GM23338 (cell line): ENCODE measurements around the gene CHCHD6. TPM values are rescaled to one million over a fixed set of nuclear protein-coding genes. Genes with fewer than 3 reads are reported as not detected.

Source experiments
- ATAC-seq: fragments of 200-7000 bp; cut with Tn5 transposase; 3 replicates; pipeline ENCODE4 v1.9.1; 2020
- DNase-seq: peaks from one replicate; pipeline ENCODE4 v3.0.0-alpha.2; 2015; ENCODE audit warnings: low spot score
- H2AFZ ChIP-seq: fragments of 200-600 bp; sonication (generic); 2 replicates; pipeline ENCODE4 v1.8.0; 2016; ENCODE audit warnings: antibody characterized with exemption, mild to moderate bottlenecking, moderate library complexity
- H3F3A ChIP-seq: fragments of 200-600 bp; sonication (generic); replicated peaks from 2 replicates; pipeline ENCODE4 v1.8.0; 2017; ENCODE audit warnings: antibody characterized with exemption, mixed run types, low read depth
- H3K27ac ChIP-seq: fragments of 200-600 bp; sonication (generic); 2 replicates; pipeline ENCODE4 v1.6.1; 2016; ENCODE audit warnings: low read depth
- H3K27me3 ChIP-seq: fragments of 200-600 bp; sonication (generic); 2 replicates; pipeline ENCODE4 v1.8.0; 2016; ENCODE audit warnings: mild to moderate bottlenecking, mixed run types, moderate library complexity; ENCODE audit not compliant: insufficient read depth
- H3K36me3 ChIP-seq: fragments of 200-600 bp; sonication (generic); 2 replicates; pipeline ENCODE4 v1.8.0; 2016; ENCODE audit warnings: mild to moderate bottlenecking; ENCODE audit not compliant: insufficient read depth
- H3K4me1 ChIP-seq: fragments of 200-600 bp; sonication (generic); 2 replicates; pipeline ENCODE4 v1.8.0; 2016; ENCODE audit warnings: mild to moderate bottlenecking, moderate library complexity; ENCODE audit not compliant: insufficient read depth
- H3K4me2 ChIP-seq: fragments of 200-600 bp; sonication (generic); 2 replicates; pipeline ENCODE4 v1.7.1; 2017; ENCODE audit warnings: mixed run types
- H3K4me3 ChIP-seq: fragments of 200-600 bp; sonication (generic); 2 replicates; pipeline ENCODE4 v1.6.1; 2016; ENCODE audit warnings: mixed run types
- H3K79me2 ChIP-seq: fragments of 200-600 bp; sonication (generic); replicated peaks from 2 replicates; pipeline ENCODE4 v1.8.0; 2017; ENCODE audit warnings: mild to moderate bottlenecking; ENCODE audit not compliant: insufficient read depth
- H3K9me2 ChIP-seq: fragments of 200-600 bp; sonication (generic); 2 replicates; pipeline ENCODE4 v1.8.0; 2017; ENCODE audit not compliant: insufficient read depth
- H4K20me1 ChIP-seq: fragments of 200-600 bp; sonication (generic); replicated peaks from 2 replicates; pipeline ENCODE4 v1.8.0; 2017; ENCODE audit warnings: mild to moderate bottlenecking; ENCODE audit not compliant: insufficient read depth
- H3K27ac Mint-ChIP-seq: 2 replicates; pipeline ENCODE4 v1.8.0; 2020; ENCODE audit warnings: inconsistent platforms, mild to moderate bottlenecking, moderate library complexity, mixed read lengths
- H3K27me3 Mint-ChIP-seq: 3 replicates; pipeline ENCODE4 v1.8.0; 2022; ENCODE audit warnings: low read depth, mild to moderate bottlenecking, moderate library complexity, mixed read lengths, inconsistent platforms; ENCODE audit not compliant: insufficient read depth, poor library complexity
- H3K36me3 Mint-ChIP-seq: 3 replicates; pipeline ENCODE4 v1.8.0; 2021; ENCODE audit warnings: low read depth, mild to moderate bottlenecking, inconsistent platforms, moderate library complexity, mixed read lengths
- H3K4me1 Mint-ChIP-seq: 3 replicates; pipeline ENCODE4 v1.8.0; 2020; ENCODE audit warnings: mild to moderate bottlenecking, inconsistent platforms, mixed read lengths
- H3K4me3 Mint-ChIP-seq: 3 replicates; pipeline ENCODE4 v1.8.0; 2021; ENCODE audit warnings: moderate library complexity, mild to moderate bottlenecking, inconsistent platforms, mixed read lengths
- H3K9me3 Mint-ChIP-seq: 3 replicates; pipeline ENCODE4 v1.8.0; 2020; ENCODE audit warnings: moderate library complexity, mild to moderate bottlenecking, inconsistent platforms, mixed read lengths
- EZH2 ChIP-seq: fragments of 200-600 bp; sonication (generic); IDR thresholded peaks from one replicate; pipeline ENCODE4 v1.8.0; 2017; ENCODE audit warnings: antibody characterized with exemption, mild to moderate bottlenecking, low read depth; ENCODE audit not compliant: unreplicated experiment
- EZH2phosphoT487 ChIP-seq: fragments of 200-600 bp; sonication (generic); IDR thresholded peaks from one replicate; pipeline ENCODE4 v1.8.1; 2018; ENCODE audit warnings: antibody characterized with exemption; ENCODE audit not compliant: unreplicated experiment
- JUNB ChIP-seq: IDR thresholded peaks from one replicate; pipeline ENCODE4 v1.6.1; 2016; ENCODE audit warnings: antibody characterized with exemption; ENCODE audit not compliant: unreplicated experiment
- NANOG ChIP-seq: IDR thresholded peaks from 2 replicates; pipeline ENCODE4 v1.6.1; 2016; ENCODE audit warnings: antibody characterized with exemption, borderline replicate concordance
- POLR2AphosphoS5 ChIP-seq: IDR thresholded peaks from 2 replicates; pipeline ENCODE4 v1.6.1; 2016; ENCODE audit warnings: antibody characterized with exemption, low read depth
- ZNF114 ChIP-seq: fragments of 250-450 bp; sonication (Bioruptor Pico); IDR thresholded peaks from 2 replicates; pipeline ENCODE4 v1.5.0; 2020; ENCODE audit warnings: mild to moderate bottlenecking, moderate library complexity
- ZNF331 ChIP-seq: fragments of 250-450 bp; sonication (Bioruptor Pico); IDR thresholded peaks from 2 replicates; pipeline ENCODE4 v1.5.0; 2020; ENCODE audit warnings: low read depth, mild to moderate bottlenecking, moderate library complexity
- polyA plus RNA-seq: library from polyadenylated mRNA; unstranded; fragments of >200 nt; fragmentation: Nextera tagmentation; extraction: Ambion mirVana; gene quantifications from 2 replicates; pipeline ENCODE4 v1.2.1, GENCODE V29; 2016
- total RNA-seq: library from RNA; depleted of rRNA; stranded (reverse); fragments of >200 nt; shearing (Covaris generic); gene quantifications from 2 replicates; pipeline ENCODE4 v1.2.3, GENCODE V29; 2014
- TF ChIP-seq, protein P1 (sequence below), 2 experiments: fragments of 200-600 bp in 1 of 2; sonication (generic) in 1 of 2; conservative IDR thresholded peaks; 2 replicates each; pipeline versions ENCODE4 v1.5.1 to v1.6.1; 2016 to 2017; ENCODE audit warnings: antibody characterized with exemption in 2 of 2, low read depth in 2 of 2, mild to moderate bottlenecking in 2 of 2, moderate library complexity in 1 of 2
- TF ChIP-seq, protein P2 (sequence below): IDR thresholded peaks from 2 replicates; pipeline ENCODE4 v1.6.1; 2016; ENCODE audit warnings: antibody characterized with exemption
- TF ChIP-seq, protein P3 (sequence below): IDR thresholded peaks from one replicate; pipeline ENCODE4 v1.6.1; 2018; ENCODE audit warnings: antibody characterized with exemption; ENCODE audit not compliant: unreplicated experiment

Gene CHCHD6
- total and polyA plus RNA-seq, 2 experiments from 2014 or later: 28.8 to 43.0 TPM

DNA sequence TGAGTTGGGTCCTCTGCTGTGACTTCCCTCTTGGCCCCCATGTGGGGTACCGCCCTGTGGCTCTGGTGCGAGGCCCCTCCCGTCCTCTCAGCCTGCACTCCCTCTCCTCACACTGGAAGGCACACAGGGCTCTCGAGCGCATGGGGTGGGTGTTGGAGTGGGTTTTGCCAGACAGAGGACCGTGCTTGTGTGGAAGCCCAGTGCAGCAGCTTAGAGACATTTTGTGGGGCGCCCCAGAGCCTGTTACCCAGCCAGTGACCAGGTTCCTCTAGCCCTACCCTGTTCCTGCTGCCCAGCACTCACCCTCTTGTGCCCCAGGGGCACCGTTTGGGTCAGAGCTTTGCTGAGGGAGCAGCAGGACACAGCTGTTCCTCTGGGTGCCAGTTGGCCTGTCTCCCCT, 288.7 kb downstream of the CHCHD6 start (continued):
- TF ChIP-seq, protein P1, sequence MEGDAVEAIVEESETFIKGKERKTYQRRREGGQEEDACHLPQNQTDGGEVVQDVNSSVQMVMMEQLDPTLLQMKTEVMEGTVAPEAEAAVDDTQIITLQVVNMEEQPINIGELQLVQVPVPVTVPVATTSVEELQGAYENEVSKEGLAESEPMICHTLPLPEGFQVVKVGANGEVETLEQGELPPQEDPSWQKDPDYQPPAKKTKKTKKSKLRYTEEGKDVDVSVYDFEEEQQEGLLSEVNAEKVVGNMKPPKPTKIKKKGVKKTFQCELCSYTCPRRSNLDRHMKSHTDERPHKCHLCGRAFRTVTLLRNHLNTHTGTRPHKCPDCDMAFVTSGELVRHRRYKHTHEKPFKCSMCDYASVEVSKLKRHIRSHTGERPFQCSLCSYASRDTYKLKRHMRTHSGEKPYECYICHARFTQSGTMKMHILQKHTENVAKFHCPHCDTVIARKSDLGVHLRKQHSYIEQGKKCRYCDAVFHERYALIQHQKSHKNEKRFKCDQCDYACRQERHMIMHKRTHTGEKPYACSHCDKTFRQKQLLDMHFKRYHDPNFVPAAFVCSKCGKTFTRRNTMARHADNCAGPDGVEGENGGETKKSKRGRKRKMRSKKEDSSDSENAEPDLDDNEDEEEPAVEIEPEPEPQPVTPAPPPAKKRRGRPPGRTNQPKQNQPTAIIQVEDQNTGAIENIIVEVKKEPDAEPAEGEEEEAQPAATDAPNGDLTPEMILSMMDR (conservative IDR thresholded peaks at IDR 0.05; ENCODE audit: low read depth in 2 of 2): no peak
- TF ChIP-seq NANOG: no peak

DNA sequence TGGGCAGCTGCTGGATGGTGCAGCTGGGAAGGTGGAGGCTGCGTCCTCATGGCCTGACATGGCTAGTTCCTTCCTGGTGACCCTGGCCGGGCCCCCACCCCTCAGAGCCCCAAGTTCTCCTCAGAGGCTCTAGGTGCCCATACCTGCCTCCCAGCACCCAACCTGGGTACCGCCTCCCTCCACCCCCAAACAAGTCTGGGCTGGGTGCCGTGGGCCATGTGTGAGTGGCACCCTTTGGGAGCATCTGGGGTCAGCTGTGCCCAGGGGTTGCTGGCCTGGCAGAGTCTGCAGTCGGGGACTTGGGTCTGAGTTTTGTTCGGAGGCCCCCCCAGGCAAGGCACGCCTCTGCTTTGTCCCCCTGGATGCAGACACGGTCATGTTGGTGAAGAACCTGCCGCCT, 289.4 kb downstream of the CHCHD6 start:
- TF ChIP-seq EZH2phosphoT487 (no peak), POLR2AphosphoS5 (no peak), ZNF114 (CRISPR knock-in tag) (no peak), JUNB (no peak), EZH2 (no peak)
- TF ChIP-seq, protein P2, sequence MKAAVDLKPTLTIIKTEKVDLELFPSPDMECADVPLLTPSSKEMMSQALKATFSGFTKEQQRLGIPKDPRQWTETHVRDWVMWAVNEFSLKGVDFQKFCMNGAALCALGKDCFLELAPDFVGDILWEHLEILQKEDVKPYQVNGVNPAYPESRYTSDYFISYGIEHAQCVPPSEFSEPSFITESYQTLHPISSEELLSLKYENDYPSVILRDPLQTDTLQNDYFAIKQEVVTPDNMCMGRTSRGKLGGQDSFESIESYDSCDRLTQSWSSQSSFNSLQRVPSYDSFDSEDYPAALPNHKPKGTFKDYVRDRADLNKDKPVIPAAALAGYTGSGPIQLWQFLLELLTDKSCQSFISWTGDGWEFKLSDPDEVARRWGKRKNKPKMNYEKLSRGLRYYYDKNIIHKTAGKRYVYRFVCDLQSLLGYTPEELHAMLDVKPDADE: no peak
- no peak overlapping the region for H2AFZ ChIP-seq
- DNase-seq: no peak
- H3K4me1 Mint-ChIP-seq: peaks cover 9% of the 10 kb centered on the region
- peaks cover 13% of the 10 kb centered on the region for H3K27me3 Mint-ChIP-seq
- no peak overlapping the region for H3K27ac ChIP-seq
- no peak for ATAC-seq
- H3K36me3 ChIP-seq: no peaks in the 10 kb centered on the region
- H3K4me1 ChIP-seq: no peaks in the 10 kb centered on the region
- H3K9me2 ChIP-seq: no peaks in the 10 kb centered on the region
- no peak overlapping the region for H3K4me3 Mint-ChIP-seq
- H3F3A ChIP-seq: no peaks in the 10 kb centered on the region
- H3K4me2 ChIP-seq: no peak overlapping the region
- H3K27me3 ChIP-seq: no peaks in the 10 kb centered on the region
- peaks cover 33% of the 10 kb centered on the region; the same call in 1 of the 2 replicates for H3K79me2 ChIP-seq
- no peak overlapping the region for H3K27ac Mint-ChIP-seq
- H4K20me1 ChIP-seq: peaks cover 3% of the 10 kb centered on the region
- H3K4me3 ChIP-seq: no peak overlapping the region
- no peaks in the 10 kb centered on the region for H3K9me3 Mint-ChIP-seq
- H3K36me3 Mint-ChIP-seq: peaks cover 9% of the 10 kb centered on the region

DNA sequence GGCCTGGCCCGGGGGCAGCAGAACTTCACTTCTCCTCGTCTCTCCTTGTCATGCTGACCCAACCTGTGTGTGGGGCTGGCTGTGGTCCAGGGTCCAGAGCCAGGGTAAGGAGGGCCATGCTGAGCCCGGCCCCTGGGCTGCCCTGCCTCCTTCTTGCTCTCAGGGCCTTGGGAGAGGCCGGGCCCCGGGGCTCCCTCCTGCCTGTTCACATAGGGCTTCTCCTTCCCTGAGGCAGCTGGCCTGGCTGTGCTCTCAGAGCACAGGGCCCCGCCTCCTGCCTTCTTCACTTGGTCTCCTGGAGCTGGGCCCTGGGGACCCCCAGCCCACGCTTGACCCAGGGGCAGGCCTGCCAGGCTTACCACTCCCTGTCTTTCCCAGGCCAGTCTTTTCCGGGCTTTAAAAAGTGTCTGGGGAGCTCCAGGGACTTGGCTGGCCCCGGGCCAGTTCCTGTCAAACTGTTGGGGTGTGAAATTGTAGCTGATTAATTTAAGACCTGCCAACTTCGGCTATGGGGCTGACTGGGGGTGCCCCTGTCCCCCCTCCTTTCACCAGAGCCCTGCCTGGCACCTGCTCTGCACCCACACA, 290.7 kb downstream of the CHCHD6 start:
- Mint-ChIP-seq H3K9me3 (no peaks in the 10 kb centered on the region), H3K27me3 (peaks cover 11% of the 10 kb centered on the region), H3K36me3 (peaks cover 3% of the 10 kb centered on the region; the same call in 2 of the 3 replicates), H3K4me3 (no peak overlapping the region), H3K4me1 (peaks cover 13% of the 10 kb centered on the region), H3K27ac (no peak overlapping the region)
- no peaks in the 10 kb centered on the region for H3K9me2 ChIP-seq
- H4K20me1 ChIP-seq: peaks cover 2% of the 10 kb centered on the region
- no peaks in the 10 kb centered on the region for H3K36me3 ChIP-seq
- DNase-seq (no peak), ATAC-seq (no peak)
- no peak overlapping the region for H3K27ac ChIP-seq
- peaks cover 30% of the 10 kb centered on the region; the same call in 1 of the 2 replicates for H3K79me2 ChIP-seq
- no peaks in the 10 kb centered on the region for H3F3A ChIP-seq
- no peaks in the 10 kb centered on the region for H3K27me3 ChIP-seq
- TF ChIP-seq POLR2AphosphoS5 (no peak), ZNF331 (no peak), EZH2 (no peak)
- TF ChIP-seq, protein P2: no peak
- TF ChIP-seq, protein P3, sequence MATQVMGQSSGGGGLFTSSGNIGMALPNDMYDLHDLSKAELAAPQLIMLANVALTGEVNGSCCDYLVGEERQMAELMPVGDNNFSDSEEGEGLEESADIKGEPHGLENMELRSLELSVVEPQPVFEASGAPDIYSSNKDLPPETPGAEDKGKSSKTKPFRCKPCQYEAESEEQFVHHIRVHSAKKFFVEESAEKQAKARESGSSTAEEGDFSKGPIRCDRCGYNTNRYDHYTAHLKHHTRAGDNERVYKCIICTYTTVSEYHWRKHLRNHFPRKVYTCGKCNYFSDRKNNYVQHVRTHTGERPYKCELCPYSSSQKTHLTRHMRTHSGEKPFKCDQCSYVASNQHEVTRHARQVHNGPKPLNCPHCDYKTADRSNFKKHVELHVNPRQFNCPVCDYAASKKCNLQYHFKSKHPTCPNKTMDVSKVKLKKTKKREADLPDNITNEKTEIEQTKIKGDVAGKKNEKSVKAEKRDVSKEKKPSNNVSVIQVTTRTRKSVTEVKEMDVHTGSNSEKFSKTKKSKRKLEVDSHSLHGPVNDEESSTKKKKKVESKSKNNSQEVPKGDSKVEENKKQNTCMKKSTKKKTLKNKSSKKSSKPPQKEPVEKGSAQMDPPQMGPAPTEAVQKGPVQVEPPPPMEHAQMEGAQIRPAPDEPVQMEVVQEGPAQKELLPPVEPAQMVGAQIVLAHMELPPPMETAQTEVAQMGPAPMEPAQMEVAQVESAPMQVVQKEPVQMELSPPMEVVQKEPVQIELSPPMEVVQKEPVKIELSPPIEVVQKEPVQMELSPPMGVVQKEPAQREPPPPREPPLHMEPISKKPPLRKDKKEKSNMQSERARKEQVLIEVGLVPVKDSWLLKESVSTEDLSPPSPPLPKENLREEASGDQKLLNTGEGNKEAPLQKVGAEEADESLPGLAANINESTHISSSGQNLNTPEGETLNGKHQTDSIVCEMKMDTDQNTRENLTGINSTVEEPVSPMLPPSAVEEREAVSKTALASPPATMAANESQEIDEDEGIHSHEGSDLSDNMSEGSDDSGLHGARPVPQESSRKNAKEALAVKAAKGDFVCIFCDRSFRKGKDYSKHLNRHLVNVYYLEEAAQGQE: no peak
- H3K4me2 ChIP-seq: no peak overlapping the region
- H2AFZ ChIP-seq: no peak overlapping the region
- H3K4me3 ChIP-seq: no peak overlapping the region
- no peaks in the 10 kb centered on the region for H3K4me1 ChIP-seq
